ENCODE data around the gene SLC23A1.
A peak's percentile ranks its signal among the peaks of the same experiment; 100 is the strongest.

DNA sequence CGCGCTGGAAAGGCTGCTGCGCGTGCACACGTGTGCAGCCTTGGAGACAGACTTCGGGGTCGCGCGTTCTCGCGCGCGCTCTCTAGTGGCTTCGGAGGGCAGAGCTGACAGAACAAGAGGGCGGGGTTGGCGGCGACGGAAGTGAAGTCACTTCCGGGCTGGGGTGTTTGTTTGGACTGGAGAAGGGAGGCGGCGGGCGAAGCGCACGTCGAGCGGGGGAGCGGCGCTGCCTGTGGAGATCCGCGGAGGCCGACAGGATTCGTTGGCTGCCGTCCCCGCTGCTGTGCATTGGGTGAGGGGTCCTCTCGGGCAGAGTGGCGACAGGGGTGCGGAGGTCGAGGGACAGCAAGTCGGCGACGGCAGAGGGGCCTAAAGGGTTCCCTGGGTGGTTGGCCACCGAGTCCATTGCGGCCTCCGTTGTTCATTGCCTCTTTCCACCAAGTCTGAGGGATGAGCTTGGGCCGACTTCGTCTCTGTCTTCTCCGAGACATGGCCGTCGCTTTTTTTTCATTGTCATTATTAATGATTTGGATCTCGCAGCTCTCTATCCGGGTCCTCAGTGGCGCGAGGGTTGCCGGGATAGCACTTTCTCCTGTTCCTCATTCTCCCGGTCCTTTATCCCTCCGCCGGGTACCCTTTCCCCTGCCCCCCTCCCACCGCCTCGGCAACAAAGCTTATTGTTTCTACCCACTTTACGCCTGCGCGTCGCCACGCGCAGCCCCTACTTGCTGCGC is 41.2 kb downstream of the SLC23A1 start, which contains the start of gene PAIP2:
- TF ChIP-seq ZNF565 (CRISPR knock-in tag; conservative IDR thresholded peaks at IDR 0.05; ENCODE audit: low read depth) (no peak), ZFP30 (CRISPR knock-in tag; IDR thresholded peaks at IDR 0.05) (no peak), PPARA (CRISPR knock-in tag; IDR thresholded peaks at IDR 0.05; ENCODE audit: borderline replicate concordance) (no peak), BACH2 (CRISPR knock-in tag; IDR thresholded peaks at IDR 0.05; ENCODE audit: borderline replicate concordance) (no peak), ZC3H10 (CRISPR knock-in tag; IDR thresholded peaks at IDR 0.05) (peak; percentile 20; the same call in 1 of the 2 replicates)
